Mesendoderm (in vitro differentiated cells): ENCODE measurements around the gene MRPL50.

Experiments used
- DNase-seq: peaks from one replicate; pipeline ENCODE4 v3.0.0; 2013
- H2AK5ac ChIP-seq: 2 replicates; pipeline ENCODE4 v1.6.1; 2013; ENCODE audit warnings: low read length, inconsistent platforms
- H2BK120ac ChIP-seq: 2 replicates; pipeline ENCODE4 v1.6.1; 2013; ENCODE audit warnings: low read depth, mild to moderate bottlenecking, low read length, moderate library complexity, mixed read lengths
- H2BK15ac ChIP-seq: replicated peaks from 2 replicates; pipeline ENCODE4 v1.6.1; 2013; ENCODE audit warnings: low read depth, mild to moderate bottlenecking, moderate library complexity
- H2BK5ac ChIP-seq: 2 replicates; pipeline ENCODE4 v1.6.1; 2013; ENCODE audit warnings: low read length, inconsistent platforms
- H3K18ac ChIP-seq: 2 replicates; pipeline ENCODE4 v1.6.1; 2013; ENCODE audit warnings: mild to moderate bottlenecking, low read length, mixed read lengths
- H3K23ac ChIP-seq: one replicate; pipeline ENCODE4 v1.6.1; 2013; ENCODE audit warnings: low read length
- H3K27ac ChIP-seq: 2 replicates; pipeline ENCODE4 v1.5.1; 2013; ENCODE audit warnings: low read depth, mild to moderate bottlenecking, inconsistent platforms, low read length, moderate library complexity
- H3K27me3 ChIP-seq: 2 replicates; pipeline ENCODE4 v1.6.1; 2013; ENCODE audit warnings: low read length, control low read depth, mild to moderate bottlenecking, inconsistent platforms; ENCODE audit not compliant: insufficient read depth, poor library complexity
- H3K36me3 ChIP-seq: 2 replicates; pipeline ENCODE4 v1.6.1; 2013; ENCODE audit warnings: low read length, inconsistent platforms; ENCODE audit not compliant: control insufficient read depth, insufficient read depth
- H3K4ac ChIP-seq: one replicate; pipeline ENCODE4 v1.6.1; 2013; ENCODE audit warnings: low read depth, mild to moderate bottlenecking, low read length, moderate library complexity
- H3K4me1 ChIP-seq: 2 replicates; pipeline ENCODE4 v1.6.1; 2013; ENCODE audit warnings: low read depth, low read length, inconsistent platforms; ENCODE audit not compliant: control insufficient read depth
- H3K4me2 ChIP-seq: 2 replicates; pipeline ENCODE4 v1.6.1; 2013; ENCODE audit warnings: low read length
- H3K4me3 ChIP-seq: 2 replicates; pipeline ENCODE4 v1.5.1; 2013; ENCODE audit warnings: mild to moderate bottlenecking, low read length
- H3K56ac ChIP-seq: one replicate; pipeline ENCODE4 v1.6.1; 2013; ENCODE audit warnings: low read length
- H3K79me1 ChIP-seq: 2 replicates; pipeline ENCODE4 v1.6.1; 2013; ENCODE audit warnings: low read length, inconsistent platforms
- H3K79me2 ChIP-seq: 2 replicates; pipeline ENCODE4 v1.6.1; 2013; ENCODE audit warnings: mild to moderate bottlenecking, low read length; ENCODE audit not compliant: control insufficient read depth, insufficient read depth
- H3K9ac ChIP-seq: 2 replicates; pipeline ENCODE4 v1.6.1; 2013; ENCODE audit warnings: low read length, inconsistent platforms
- H4K5ac ChIP-seq: one replicate; pipeline ENCODE4 v1.6.1; 2013; ENCODE audit warnings: low read length
- H4K8ac ChIP-seq: one replicate; pipeline ENCODE4 v1.6.1; 2013; ENCODE audit warnings: low read depth, mild to moderate bottlenecking, control low read depth, low read length, moderate library complexity
- WGBS: extraction: QIAGEN DNeasy Blood & Tissue Kit; methylation state at CpG from one replicate; pipeline ENCODE4 v1.1.7; 2013; ENCODE audit warnings: low lambda C conversion rate, missing lambda C conversion rate; ENCODE audit not compliant: insufficient coverage; ENCODE audit errors: extremely low coverage; 5-methylcytosine and 5-hydroxymethylcytosine counted together

Gene MRPL50

DNA sequence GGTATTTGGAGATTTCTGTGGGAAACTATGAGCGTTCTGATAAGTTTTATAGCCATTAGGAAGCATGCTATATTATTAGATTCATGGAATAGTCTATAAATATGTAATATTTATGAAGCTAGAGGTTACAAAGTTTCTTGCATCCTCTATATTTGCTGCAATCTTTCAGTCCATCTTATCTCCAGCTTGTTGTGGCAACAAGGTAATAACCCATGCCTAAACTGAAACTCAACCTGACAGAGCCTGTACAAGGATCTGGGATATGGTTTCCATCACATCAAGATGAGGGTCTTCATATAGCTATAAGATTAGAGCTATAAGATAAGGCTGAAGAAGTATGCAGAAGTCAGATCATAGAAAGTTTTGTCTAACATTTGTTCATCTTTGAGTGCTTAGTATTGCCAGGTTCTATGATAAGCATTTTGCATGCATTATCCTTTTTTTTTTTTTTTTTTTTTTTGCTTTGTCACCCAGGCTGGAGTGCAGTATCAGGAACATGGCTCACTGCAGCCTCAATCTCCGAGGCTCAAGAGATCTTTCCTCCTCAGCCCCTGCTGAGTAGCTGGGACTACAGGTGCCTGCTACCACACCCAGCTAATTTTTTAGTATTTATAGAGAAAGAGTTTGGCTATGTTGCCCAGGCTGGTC lies 28.4 kb downstream of the MRPL50 start:
- no peak overlapping the region for H3K4me3 ChIP-seq
- H3K18ac ChIP-seq, result no peak overlapping the region
- H3K79me2 ChIP-seq, result no peaks in the 10 kb centered on the region
- H4K8ac ChIP-seq, result no peak overlapping the region
- no peak overlapping the region for H2BK15ac ChIP-seq
- no peak overlapping the region for H2AK5ac ChIP-seq
- no CpG with 5 or more reads among the region's 2 CpGs for WGBS
- DNase-seq, result no peak
- no peaks in the 10 kb centered on the region for H3K27me3 ChIP-seq
- H3K56ac ChIP-seq, result no peak overlapping the region
- no peaks in the 10 kb centered on the region for H3K36me3 ChIP-seq
- no peak overlapping the region for H3K9ac ChIP-seq
- no peak overlapping the region for H3K4ac ChIP-seq
- H2BK5ac ChIP-seq, result no peak overlapping the region
- H3K27ac ChIP-seq, result no peak overlapping the region
- no peak overlapping the region for H3K4me2 ChIP-seq
- no peak overlapping the region for H3K23ac ChIP-seq
- no peaks in the 10 kb centered on the region for H3K4me1 ChIP-seq
- H2BK120ac ChIP-seq, result no peak overlapping the region
- H3K79me1 ChIP-seq, result no peaks in the 10 kb centered on the region
- H4K5ac ChIP-seq, result no peak overlapping the region

DNA sequence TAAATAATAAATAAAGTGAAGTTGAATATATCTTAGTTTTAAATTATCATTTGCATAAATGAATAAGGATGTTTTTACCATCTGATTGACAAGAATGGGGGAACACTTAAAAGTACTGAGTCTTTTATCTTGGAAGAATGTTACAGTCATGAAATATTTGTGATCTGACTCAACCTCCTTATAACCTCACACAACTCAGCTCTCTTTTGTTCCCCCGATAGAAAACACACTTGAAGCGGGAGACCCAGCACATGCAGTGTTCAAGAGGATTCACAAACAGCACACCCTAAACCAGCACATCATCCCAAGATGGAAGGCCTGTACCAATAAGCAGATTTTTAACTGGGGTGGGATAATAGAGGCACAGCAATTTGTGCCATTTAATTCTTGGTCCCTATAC lies 29.1 kb downstream of the MRPL50 start:
- H3K79me1 ChIP-seq, result no peaks in the 10 kb centered on the region
- H3K23ac ChIP-seq, result no peak overlapping the region
- no peak overlapping the region for H2AK5ac ChIP-seq
- no peak overlapping the region for H2BK120ac ChIP-seq
- H3K27me3 ChIP-seq, result no peaks in the 10 kb centered on the region
- H3K18ac ChIP-seq, result no peak overlapping the region
- H3K9ac ChIP-seq, result no peak overlapping the region
- H2BK15ac ChIP-seq, result no peak overlapping the region
- no peak overlapping the region for H3K4me3 ChIP-seq
- H2BK5ac ChIP-seq, result no peak overlapping the region
- H3K27ac ChIP-seq, result no peak overlapping the region
- H3K4me2 ChIP-seq, result no peak overlapping the region
- no peak overlapping the region for H4K8ac ChIP-seq
- no peaks in the 10 kb centered on the region for H3K36me3 ChIP-seq
- no peak overlapping the region for H3K56ac ChIP-seq
- H3K79me2 ChIP-seq, result no peaks in the 10 kb centered on the region
- H4K5ac ChIP-seq, result no peak overlapping the region
- H3K4ac ChIP-seq, result no peak overlapping the region
- H3K4me1 ChIP-seq, result no peaks in the 10 kb centered on the region
- WGBS, result no CpG with 5 or more reads among the region's 2 CpGs
- DNase-seq, result peak; percentile 33

DNA sequence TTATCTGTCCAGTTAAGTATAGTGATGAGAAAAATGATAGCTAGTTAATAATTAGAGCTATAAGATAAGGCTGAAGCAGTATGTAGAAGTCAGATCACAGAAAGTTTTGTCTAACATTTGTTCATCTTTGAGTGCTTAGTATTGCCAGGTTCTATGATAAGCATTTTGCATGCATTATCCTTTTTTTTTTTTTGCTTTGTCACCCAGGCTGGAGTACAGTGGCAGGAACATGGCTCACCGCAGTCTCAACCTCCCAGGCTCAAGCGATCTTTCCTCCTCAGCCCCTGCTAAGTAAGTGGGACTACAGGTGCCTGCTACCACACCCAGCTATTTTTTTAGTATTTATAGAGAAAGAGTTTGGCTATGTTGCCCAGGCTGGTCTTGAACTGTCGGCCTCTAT lies 31.1 kb downstream of the MRPL50 start:
- Histone ChIP-seq H2BK15ac (no peak overlapping the region), H2BK5ac (no peak overlapping the region), H3K36me3 (no peaks in the 10 kb centered on the region), H3K4me3 (no peak overlapping the region), H3K27ac (no peak overlapping the region), H3K18ac (no peak overlapping the region), H3K56ac (no peak overlapping the region), H3K79me2 (no peaks in the 10 kb centered on the region), H2BK120ac (no peak overlapping the region), H3K23ac (no peak overlapping the region), H3K9ac (no peak overlapping the region), H2AK5ac (no peak overlapping the region), H3K4me2 (no peak overlapping the region), H3K79me1 (no peaks in the 10 kb centered on the region), H3K4ac (no peak overlapping the region), H4K8ac (no peak overlapping the region), H3K27me3 (no peaks in the 10 kb centered on the region), H4K5ac (no peak overlapping the region), H3K4me1 (no peaks in the 10 kb centered on the region)
- no CpG with 5 or more reads among the region's 3 CpGs for WGBS
- DNase-seq, result no peak

DNA sequence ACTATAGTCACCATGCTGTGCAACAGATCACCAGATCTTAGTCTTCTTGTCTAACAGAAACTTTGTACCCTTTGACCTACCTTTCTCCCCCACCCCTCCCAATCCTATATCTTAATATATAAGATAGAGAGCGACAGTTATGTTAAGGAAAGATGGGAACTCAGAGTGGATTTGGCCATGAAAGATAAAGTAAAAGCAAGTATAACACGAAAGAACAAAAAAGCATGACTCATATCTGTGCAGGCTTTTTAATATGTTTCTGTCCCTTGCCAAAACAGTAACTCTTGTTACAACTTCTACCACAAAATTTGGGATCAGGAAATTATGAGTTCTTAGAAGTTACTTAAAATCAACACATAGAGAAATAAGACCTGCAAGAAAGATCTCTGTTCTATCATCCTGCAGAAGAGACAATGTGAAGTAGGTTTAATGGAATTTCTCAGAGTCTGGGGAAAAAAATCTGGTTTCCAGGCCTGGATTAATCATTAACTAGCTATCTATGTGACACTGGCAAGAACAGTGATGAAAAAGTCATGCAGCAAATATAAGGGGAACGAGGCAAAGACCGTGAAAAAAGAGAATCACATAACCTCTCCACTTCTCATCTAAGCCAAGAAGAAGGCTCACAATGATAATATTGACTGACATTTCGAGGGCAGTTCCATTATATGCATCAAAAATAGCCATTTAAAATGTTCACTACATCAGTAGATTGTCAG lies 32.2 kb downstream of the MRPL50 start:
- H3K79me1 ChIP-seq, result no peaks in the 10 kb centered on the region
- WGBS, result no CpG with 5 or more reads among the region's 5 CpGs
- no peak overlapping the region for H2BK15ac ChIP-seq
- H4K8ac ChIP-seq, result no peak overlapping the region
- H3K4me3 ChIP-seq, result no peak overlapping the region
- H3K27me3 ChIP-seq, result no peaks in the 10 kb centered on the region
- H3K4me2 ChIP-seq, result no peak overlapping the region
- no peak overlapping the region for H3K56ac ChIP-seq
- no peaks in the 10 kb centered on the region for H3K36me3 ChIP-seq
- no peak overlapping the region for H3K18ac ChIP-seq
- no peaks in the 10 kb centered on the region for H3K4me1 ChIP-seq
- no peak overlapping the region for H3K23ac ChIP-seq
- no peaks in the 10 kb centered on the region for H3K79me2 ChIP-seq
- H3K4ac ChIP-seq, result no peak overlapping the region
- H2BK5ac ChIP-seq, result no peak overlapping the region
- no peak overlapping the region for H2AK5ac ChIP-seq
- no peak overlapping the region for H4K5ac ChIP-seq
- H2BK120ac ChIP-seq, result no peak overlapping the region
- no peak for DNase-seq
- no peak overlapping the region for H3K27ac ChIP-seq
- no peak overlapping the region for H3K9ac ChIP-seq

DNA sequence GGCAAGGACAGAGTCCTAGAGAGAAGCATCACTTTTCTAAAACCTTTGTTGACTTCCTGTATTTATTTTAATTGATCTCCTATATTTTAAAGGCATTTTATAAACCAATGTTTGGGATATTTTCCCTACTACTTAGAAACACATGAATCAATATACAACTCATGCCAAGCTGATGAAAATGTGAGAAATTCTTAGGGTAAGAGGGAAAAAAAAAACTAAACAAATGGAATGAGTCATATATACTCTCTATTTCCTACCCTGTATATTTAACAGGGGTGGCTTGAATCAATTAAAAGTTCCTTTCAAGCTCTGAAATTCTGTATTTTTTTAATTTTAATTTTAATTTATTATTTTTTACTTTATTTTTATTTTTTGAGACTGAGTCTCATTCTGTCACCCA lies 33.2 kb downstream of the MRPL50 start:
- H3K4me3 ChIP-seq, result no peak overlapping the region

DNA sequence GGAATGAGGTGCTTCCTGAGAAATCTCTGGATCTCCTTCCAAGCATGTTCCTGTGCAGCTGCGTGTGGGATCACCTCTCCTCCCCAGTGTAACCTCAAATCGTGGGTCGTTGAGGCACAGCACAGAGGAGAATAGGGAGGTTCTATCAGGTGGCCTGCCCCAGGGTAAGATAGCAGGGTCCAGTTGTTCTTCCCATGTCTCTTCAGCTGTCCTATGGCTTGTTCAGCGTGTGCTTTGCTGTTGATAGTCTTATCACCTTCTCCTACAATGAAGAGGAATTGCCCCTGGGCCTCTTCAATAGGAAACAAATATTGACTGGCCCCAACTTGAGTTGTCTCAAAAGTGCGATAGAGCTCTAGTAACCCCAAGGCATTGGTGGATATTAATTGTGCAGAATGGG lies 36.0 kb downstream of the MRPL50 start:
- no peaks in the 10 kb centered on the region for H3K4me1 ChIP-seq
- H3K4me2 ChIP-seq, result no peak overlapping the region
- no peak overlapping the region for H2BK120ac ChIP-seq
- no CpG with 5 or more reads among the region's 5 CpGs for WGBS
- no peak overlapping the region for H3K56ac ChIP-seq
- H3K79me2 ChIP-seq, result no peaks in the 10 kb centered on the region
- no peak for DNase-seq
- H4K5ac ChIP-seq, result peak overlapping the region; percentile 8
- no peak overlapping the region for H3K4ac ChIP-seq
- H4K8ac ChIP-seq, result no peak overlapping the region
- no peaks in the 10 kb centered on the region for H3K79me1 ChIP-seq
- no peak overlapping the region for H2BK15ac ChIP-seq
- no peak overlapping the region for H3K27ac ChIP-seq
- H3K36me3 ChIP-seq, result no peaks in the 10 kb centered on the region
- H3K27me3 ChIP-seq, result no peaks in the 10 kb centered on the region
- H3K23ac ChIP-seq, result no peak overlapping the region
- H2AK5ac ChIP-seq, result no peak overlapping the region
- no peak overlapping the region for H2BK5ac ChIP-seq
- H3K4me3 ChIP-seq, result no peak overlapping the region
- H3K18ac ChIP-seq, result no peak overlapping the region
- no peak overlapping the region for H3K9ac ChIP-seq

More for the DNA sequence above, 33.2 kb downstream of the MRPL50 start:
- no peaks in the 10 kb centered on the region for H3K4me1 ChIP-seq
- H3K9ac ChIP-seq, result no peak overlapping the region
- H3K23ac ChIP-seq, result no peak overlapping the region
- no peak overlapping the region for H3K4ac ChIP-seq
- H3K18ac ChIP-seq, result no peak overlapping the region
- no peaks in the 10 kb centered on the region for H3K27me3 ChIP-seq
- no peak overlapping the region for H4K8ac ChIP-seq
- H3K79me1 ChIP-seq, result no peaks in the 10 kb centered on the region
- H2BK120ac ChIP-seq, result no peak overlapping the region
- H3K79me2 ChIP-seq, result no peaks in the 10 kb centered on the region
- H2BK5ac ChIP-seq, result no peak overlapping the region
- no peak overlapping the region for H3K4me2 ChIP-seq
- H2BK15ac ChIP-seq, result no peak overlapping the region
- DNase-seq, result no peak
- no peaks in the 10 kb centered on the region for H3K36me3 ChIP-seq
- no peak overlapping the region for H2AK5ac ChIP-seq
- no peak overlapping the region for H3K27ac ChIP-seq
- H4K5ac ChIP-seq, result no peak overlapping the region
- H3K56ac ChIP-seq, result no peak overlapping the region
